HepG2 (cell line): ENCODE results near the gene CARS2. TPM values are rescaled to one million over a fixed set of nuclear protein-coding genes. Genes with fewer than 3 reads are reported as not detected.

Experiments
- ADNP ChIP-seq: sonication (generic); formaldehyde crosslinking; IDR thresholded peaks from 2 replicates; pipeline ENCODE4 v1.4.0; 2020; ENCODE audit warnings: missing genetic modification reagents
- KLF9 ChIP-seq: IDR thresholded peaks from 2 replicates; pipeline ENCODE4 v1.6.1; 2016; ENCODE audit warnings: low read depth
- ONECUT2 ChIP-seq: sonication (generic); formaldehyde crosslinking; IDR thresholded peaks from 2 replicates; pipeline ENCODE4 v1.4.0; 2020; ENCODE audit warnings: missing genetic modification reagents
- PLRG1 ChIP-seq: fragments of 450-650 bp; conservative IDR thresholded peaks from 2 replicates; pipeline ENCODE4 v1.6.1; 2016
- POLR2G ChIP-seq: fragments of 200-400 bp; formaldehyde crosslinking; IDR thresholded peaks from 2 replicates; pipeline ENCODE4 v1.6.1; 2018; ENCODE audit warnings: mild to moderate bottlenecking, low read depth, low read length, moderate library complexity
- PRMT3 ChIP-seq: sonication (generic); formaldehyde crosslinking; IDR thresholded peaks from 2 replicates; pipeline ENCODE4 v1.8.1; 2022; ENCODE audit warnings: low read depth, mild to moderate bottlenecking, moderate library complexity, missing genetic modification reagents, borderline replicate concordance
- PRPF4 ChIP-seq: fragments of 200-400 bp; formaldehyde crosslinking; IDR thresholded peaks from 2 replicates; pipeline ENCODE4 v1.6.1; 2016; ENCODE audit warnings: low read length, low read depth; ENCODE audit not compliant: poor library complexity, severe bottlenecking
- REL ChIP-seq: sonication (generic); formaldehyde crosslinking; conservative IDR thresholded peaks from 2 replicates; pipeline ENCODE4 v1.8.0; 2022; ENCODE audit warnings: mild to moderate bottlenecking, missing genetic modification reagents, moderate library complexity
- SOX6 ChIP-seq, 2 experiments: fragments of 450-650 bp in 1 of 2; sonication (generic) in 1 of 2; formaldehyde crosslinking in 1 of 2; IDR thresholded peaks; 2 replicates each; pipeline versions ENCODE4 v1.4.0 to v1.6.1; 2017 to 2020; ENCODE audit warnings: antibody characterized with exemption in 1 of 2, mild to moderate bottlenecking in 1 of 2, missing genetic modification reagents in 1 of 2
- THYN1 ChIP-seq: sonication (generic); formaldehyde crosslinking; IDR thresholded peaks from 2 replicates; pipeline ENCODE4 v1.8.1; 2023; ENCODE audit warnings: low read depth, mild to moderate bottlenecking, moderate library complexity, missing genetic modification reagents, borderline replicate concordance
- ZC3H4 ChIP-seq: sonication (generic); formaldehyde crosslinking; IDR thresholded peaks from 2 replicates; pipeline ENCODE4 v1.4.0; 2020; ENCODE audit warnings: missing genetic modification reagents, borderline replicate concordance
- ZNF776 ChIP-seq: sonication (generic); formaldehyde crosslinking; IDR thresholded peaks from 2 replicates; pipeline ENCODE4 v1.4.0; 2020; ENCODE audit warnings: mild to moderate bottlenecking, missing genetic modification reagents
- polyA plus RNA-seq, 8 experiments: library from polyadenylated mRNA; depleted of rRNA in 3 of 8; stranded (reverse) in 7 of 8; unstranded in 1 of 8; fragments of >200 nt; fragmentation: Illumina TruSeq in 4 of 8; extraction: Trizol in 4 of 8; gene quantifications; 2 replicates each; pipeline versions ENCODE4 v1.2.1 to v1.2.3, GENCODE V29; 2011 to 2016; ENCODE audit warnings: low read depth in 4 of 8, missing spikeins in 1 of 8, mixed read lengths in 1 of 8; ENCODE audit not compliant: insufficient read depth in 1 of 8
- total RNA-seq, 5 experiments: library from RNA; depleted of rRNA; stranded (reverse); fragments of >200 nt; fragmentation: Illumina TruSeq; extraction: Trizol; gene quantifications; 2 replicates each; pipeline ENCODE4 v1.2.3, GENCODE V29; 2016; ENCODE audit warnings: low read depth in 1 of 5
- TF ChIP-seq, protein P1 (sequence below): sonication (generic); formaldehyde crosslinking; IDR thresholded peaks from 2 replicates; pipeline ENCODE4 v1.4.0; 2020; ENCODE audit warnings: missing genetic modification reagents
- TF ChIP-seq, protein P2 (sequence below): IDR thresholded peaks from 2 replicates; pipeline ENCODE4 v1.6.1; 2018; ENCODE audit warnings: missing genetic modification reagents
- TF ChIP-seq, protein P3 (sequence below): sonication (generic); formaldehyde crosslinking; IDR thresholded peaks from 2 replicates; pipeline ENCODE4 v1.8.1; 2022; ENCODE audit warnings: low read depth, mild to moderate bottlenecking, missing genetic modification reagents
- TF ChIP-seq, protein P4 (sequence below): IDR thresholded peaks from 2 replicates; pipeline ENCODE4 v1.6.1; 2016; ENCODE audit warnings: mild to moderate bottlenecking, missing biosample characterization, missing genetic modification reagents
- TF ChIP-seq, protein P5 (sequence below): sonication (generic); formaldehyde crosslinking; IDR thresholded peaks from 2 replicates; pipeline ENCODE4 v1.4.0; 2020; ENCODE audit warnings: mild to moderate bottlenecking, missing genetic modification reagents
- TF ChIP-seq, protein P6 (sequence below): sonication (generic); formaldehyde crosslinking; IDR thresholded peaks from 2 replicates; pipeline ENCODE4 v1.4.0; 2020; ENCODE audit warnings: missing genetic modification reagents

CARS2 gene
- total and polyA plus RNA-seq, 2 of the 13 experiments (the other 11 are each of a cell fraction or from before 2014, with no cell fraction given), result 41.1 to 59.3 TPM

DNA sequence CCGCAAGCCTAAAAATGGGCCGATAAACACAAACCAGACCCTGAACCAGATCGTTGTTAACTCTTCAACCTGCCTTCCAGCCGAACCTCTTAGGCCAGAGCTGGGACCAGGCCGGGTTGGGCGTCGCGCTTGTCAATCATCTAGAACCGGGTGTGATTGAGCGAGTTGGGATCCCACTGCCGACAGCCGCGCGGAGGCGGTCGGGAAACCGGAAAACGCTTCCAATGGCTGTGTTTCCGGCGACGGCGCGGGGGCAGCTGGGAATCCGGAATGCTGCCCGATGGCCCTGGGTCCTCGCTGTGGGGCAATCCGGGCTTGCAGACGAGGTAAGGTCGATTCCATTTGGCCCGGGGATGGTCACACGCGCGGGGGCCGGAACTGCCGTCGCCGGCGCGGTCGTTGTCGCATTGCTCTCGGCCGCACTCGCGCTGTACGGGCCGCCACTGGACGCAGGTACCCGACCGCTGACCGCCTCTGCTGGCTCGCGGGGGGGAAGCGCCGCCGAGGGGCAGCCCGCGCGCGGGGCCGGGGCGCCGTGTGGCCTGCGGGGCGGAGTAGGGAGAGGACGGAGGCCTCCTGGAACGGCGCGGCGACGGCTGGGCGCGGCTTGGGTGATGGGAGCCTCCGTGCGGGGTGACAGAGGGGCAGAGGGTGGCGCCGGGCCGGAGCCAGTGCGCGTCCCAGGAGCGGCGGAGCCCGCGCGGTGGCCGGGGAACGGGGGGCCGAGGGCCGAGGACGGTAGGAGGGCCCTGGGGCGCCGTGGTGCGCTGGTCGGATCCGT is 90.4 kb downstream of the CARS2 start, which contains the start of gene NAXD (continued):
- TF ChIP-seq THYN1 (CRISPR knock-in tag) (no peak), ZC3H4 (no peak), SOX6 (IDR thresholded peaks at IDR 0.05) (no peak), SOX6 (CRISPR knock-in tag; IDR thresholded peaks at IDR 0.05) (0 out of 2 replicates have a peak, but pooled peaks have one; percentile 19), ADNP (no peak), ONECUT2 (no peak), PRPF4 (no peak), ZNF776 (no peak), PLRG1 (no peak), REL (CRISPR knock-in tag) (no peak), POLR2G (peak; percentile 88), PRMT3 (CRISPR knock-in tag) (no peak), KLF9 (no peak)
- TF ChIP-seq, protein P1, sequence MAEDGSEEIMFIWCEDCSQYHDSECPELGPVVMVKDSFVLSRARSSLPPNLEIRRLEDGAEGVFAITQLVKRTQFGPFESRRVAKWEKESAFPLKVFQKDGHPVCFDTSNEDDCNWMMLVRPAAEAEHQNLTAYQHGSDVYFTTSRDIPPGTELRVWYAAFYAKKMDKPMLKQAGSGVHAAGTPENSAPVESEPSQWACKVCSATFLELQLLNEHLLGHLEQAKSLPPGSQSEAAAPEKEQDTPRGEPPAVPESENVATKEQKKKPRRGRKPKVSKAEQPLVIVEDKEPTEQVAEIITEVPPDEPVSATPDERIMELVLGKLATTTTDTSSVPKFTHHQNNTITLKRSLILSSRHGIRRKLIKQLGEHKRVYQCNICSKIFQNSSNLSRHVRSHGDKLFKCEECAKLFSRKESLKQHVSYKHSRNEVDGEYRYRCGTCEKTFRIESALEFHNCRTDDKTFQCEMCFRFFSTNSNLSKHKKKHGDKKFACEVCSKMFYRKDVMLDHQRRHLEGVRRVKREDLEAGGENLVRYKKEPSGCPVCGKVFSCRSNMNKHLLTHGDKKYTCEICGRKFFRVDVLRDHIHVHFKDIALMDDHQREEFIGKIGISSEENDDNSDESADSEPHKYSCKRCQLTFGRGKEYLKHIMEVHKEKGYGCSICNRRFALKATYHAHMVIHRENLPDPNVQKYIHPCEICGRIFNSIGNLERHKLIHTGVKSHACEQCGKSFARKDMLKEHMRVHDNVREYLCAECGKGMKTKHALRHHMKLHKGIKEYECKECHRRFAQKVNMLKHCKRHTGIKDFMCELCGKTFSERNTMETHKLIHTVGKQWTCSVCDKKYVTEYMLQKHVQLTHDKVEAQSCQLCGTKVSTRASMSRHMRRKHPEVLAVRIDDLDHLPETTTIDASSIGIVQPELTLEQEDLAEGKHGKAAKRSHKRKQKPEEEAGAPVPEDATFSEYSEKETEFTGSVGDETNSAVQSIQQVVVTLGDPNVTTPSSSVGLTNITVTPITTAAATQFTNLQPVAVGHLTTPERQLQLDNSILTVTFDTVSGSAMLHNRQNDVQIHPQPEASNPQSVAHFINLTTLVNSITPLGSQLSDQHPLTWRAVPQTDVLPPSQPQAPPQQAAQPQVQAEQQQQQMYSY, result no peak; the same call in 1 of the 2 replicates
- TF ChIP-seq, protein P2, sequence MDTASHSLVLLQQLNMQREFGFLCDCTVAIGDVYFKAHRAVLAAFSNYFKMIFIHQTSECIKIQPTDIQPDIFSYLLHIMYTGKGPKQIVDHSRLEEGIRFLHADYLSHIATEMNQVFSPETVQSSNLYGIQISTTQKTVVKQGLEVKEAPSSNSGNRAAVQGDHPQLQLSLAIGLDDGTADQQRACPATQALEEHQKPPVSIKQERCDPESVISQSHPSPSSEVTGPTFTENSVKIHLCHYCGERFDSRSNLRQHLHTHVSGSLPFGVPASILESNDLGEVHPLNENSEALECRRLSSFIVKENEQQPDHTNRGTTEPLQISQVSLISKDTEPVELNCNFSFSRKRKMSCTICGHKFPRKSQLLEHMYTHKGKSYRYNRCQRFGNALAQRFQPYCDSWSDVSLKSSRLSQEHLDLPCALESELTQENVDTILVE (CRISPR knock-in tag), result peak; percentile 29; the same call in 1 of the 2 replicates
- TF ChIP-seq, protein P3, sequence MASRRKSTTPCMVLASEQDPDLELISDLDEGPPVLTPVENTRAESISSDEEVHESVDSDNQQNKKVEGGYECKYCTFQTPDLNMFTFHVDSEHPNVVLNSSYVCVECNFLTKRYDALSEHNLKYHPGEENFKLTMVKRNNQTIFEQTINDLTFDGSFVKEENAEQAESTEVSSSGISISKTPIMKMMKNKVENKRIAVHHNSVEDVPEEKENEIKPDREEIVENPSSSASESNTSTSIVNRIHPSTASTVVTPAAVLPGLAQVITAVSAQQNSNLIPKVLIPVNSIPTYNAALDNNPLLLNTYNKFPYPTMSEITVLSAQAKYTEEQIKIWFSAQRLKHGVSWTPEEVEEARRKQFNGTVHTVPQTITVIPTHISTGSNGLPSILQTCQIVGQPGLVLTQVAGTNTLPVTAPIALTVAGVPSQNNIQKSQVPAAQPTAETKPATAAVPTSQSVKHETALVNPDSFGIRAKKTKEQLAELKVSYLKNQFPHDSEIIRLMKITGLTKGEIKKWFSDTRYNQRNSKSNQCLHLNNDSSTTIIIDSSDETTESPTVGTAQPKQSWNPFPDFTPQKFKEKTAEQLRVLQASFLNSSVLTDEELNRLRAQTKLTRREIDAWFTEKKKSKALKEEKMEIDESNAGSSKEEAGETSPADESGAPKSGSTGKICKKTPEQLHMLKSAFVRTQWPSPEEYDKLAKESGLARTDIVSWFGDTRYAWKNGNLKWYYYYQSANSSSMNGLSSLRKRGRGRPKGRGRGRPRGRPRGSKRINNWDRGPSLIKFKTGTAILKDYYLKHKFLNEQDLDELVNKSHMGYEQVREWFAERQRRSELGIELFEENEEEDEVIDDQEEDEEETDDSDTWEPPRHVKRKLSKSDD (CRISPR knock-in tag), result peak; percentile 7; the same call in 1 of the 2 replicates
- TF ChIP-seq, protein P4, sequence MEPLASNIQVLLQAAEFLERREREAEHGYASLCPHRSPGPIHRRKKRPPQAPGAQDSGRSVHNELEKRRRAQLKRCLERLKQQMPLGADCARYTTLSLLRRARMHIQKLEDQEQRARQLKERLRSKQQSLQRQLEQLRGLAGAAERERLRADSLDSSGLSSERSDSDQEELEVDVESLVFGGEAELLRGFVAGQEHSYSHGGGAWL (CRISPR knock-in tag), result peak; percentile 35; the same call in 1 of the 2 replicates
- TF ChIP-seq, protein P5, sequence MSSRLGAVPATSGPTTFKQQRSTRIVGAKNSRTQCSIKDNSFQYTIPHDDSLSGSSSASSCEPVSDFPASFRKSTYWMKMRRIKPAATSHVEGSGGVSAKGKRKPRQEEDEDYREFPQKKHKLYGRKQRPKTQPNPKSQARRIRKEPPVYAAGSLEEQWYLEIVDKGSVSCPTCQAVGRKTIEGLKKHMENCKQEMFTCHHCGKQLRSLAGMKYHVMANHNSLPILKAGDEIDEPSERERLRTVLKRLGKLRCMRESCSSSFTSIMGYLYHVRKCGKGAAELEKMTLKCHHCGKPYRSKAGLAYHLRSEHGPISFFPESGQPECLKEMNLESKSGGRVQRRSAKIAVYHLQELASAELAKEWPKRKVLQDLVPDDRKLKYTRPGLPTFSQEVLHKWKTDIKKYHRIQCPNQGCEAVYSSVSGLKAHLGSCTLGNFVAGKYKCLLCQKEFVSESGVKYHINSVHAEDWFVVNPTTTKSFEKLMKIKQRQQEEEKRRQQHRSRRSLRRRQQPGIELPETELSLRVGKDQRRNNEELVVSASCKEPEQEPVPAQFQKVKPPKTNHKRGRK (CRISPR knock-in tag), result no peak
- TF ChIP-seq, protein P6, sequence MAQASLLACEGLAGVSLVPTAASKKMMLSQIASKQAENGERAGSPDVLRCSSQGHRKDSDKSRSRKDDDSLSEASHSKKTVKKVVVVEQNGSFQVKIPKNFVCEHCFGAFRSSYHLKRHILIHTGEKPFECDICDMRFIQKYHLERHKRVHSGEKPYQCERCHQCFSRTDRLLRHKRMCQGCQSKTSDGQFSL, result no peak
